H1 (cell line): ENCODE measurements around the gene FRY. TPM values are rescaled to one million over a fixed set of nuclear protein-coding genes. Genes with fewer than 3 reads are reported as not detected.

Experiments used
- CTCF ChIA-PET: fragments of 300-600 bp; sonication (Branson Sonifier 250); formaldehyde crosslinking; loops from one replicate; lab custom pipeline; 2021; ENCODE audit not compliant: partially characterized antibody; lab: Charles Lee
- POLR2A ChIA-PET: fragments of 300-600 bp; sonication (Branson Sonifier 250); formaldehyde crosslinking; loops from one replicate; lab custom pipeline; 2021; ENCODE audit warnings: inconsistent platforms; ENCODE audit not compliant: partially characterized antibody; lab: Charles Lee
- DNase-seq, 2 experiments: peaks; one replicate each; pipeline versions ENCODE4 v3.0.0 to v3.0.0-alpha.2; 2010 to 2022; ENCODE audit warnings: low spot score in 2 of 2, low read depth in 1 of 2, mixed read lengths in 1 of 2
- FAIRE-seq: peaks from 2 replicates; lab custom pipeline; 2011; peaks lifted over from hg19 to GRCh38; lab: Jason Lieb, UNC
- H2AFZ ChIP-seq: 2 replicates; pipeline ENCODE4 v1.8.1; 2012; ENCODE audit warnings: low read length, inconsistent platforms
- H2AK5ac ChIP-seq: 2 replicates; pipeline ENCODE4 v1.6.1; 2013; ENCODE audit warnings: low read depth, low read length
- H2BK120ac ChIP-seq: replicated peaks from 2 replicates; pipeline ENCODE3; 2013; ENCODE audit warnings: low read depth, low read length, inconsistent platforms
- H2BK12ac ChIP-seq: 2 replicates; pipeline ENCODE4 v1.6.1; 2013; ENCODE audit warnings: low read depth, low read length
- H2BK15ac ChIP-seq: 2 replicates; pipeline ENCODE4 v1.6.1; 2013; ENCODE audit warnings: low read length
- H2BK20ac ChIP-seq: 2 replicates; pipeline ENCODE4 v1.6.1; 2013; ENCODE audit warnings: low read length
- H2BK5ac ChIP-seq: 2 replicates; pipeline ENCODE4 v1.6.1; 2013; ENCODE audit warnings: low read depth, low read length
- H3K14ac ChIP-seq: 2 replicates; pipeline ENCODE4 v1.6.1; 2013; ENCODE audit warnings: inconsistent platforms; ENCODE audit not compliant: insufficient read length
- H3K18ac ChIP-seq: 2 replicates; pipeline ENCODE4 v1.6.1; 2013; ENCODE audit warnings: low read length; ENCODE audit errors: extremely low read depth
- H3K23ac ChIP-seq: 2 replicates; pipeline ENCODE4 v1.6.1; 2013; ENCODE audit warnings: inconsistent platforms; ENCODE audit not compliant: insufficient read length
- H3K23me2 ChIP-seq: 2 replicates; pipeline ENCODE4 v1.6.1; 2013; ENCODE audit warnings: low read depth, low read length
- H3K27ac ChIP-seq: 2 replicates; pipeline ENCODE4 v1.6.1; 2011; ENCODE audit warnings: low read depth, low read length, inconsistent platforms
- H3K27me3 ChIP-seq, 4 experiments: replicated peaks in 1 of 4; 1 replicate in 1 of 4; 2 replicates in 3 of 4; pipeline versions ENCODE4 v1.6.1 to v1.8.1; 2011 to 2013; ENCODE audit warnings: low read length in 3 of 4, mild to moderate bottlenecking in 3 of 4, inconsistent platforms in 2 of 4, mixed read lengths in 2 of 4, moderate library complexity in 1 of 4; ENCODE audit not compliant: control insufficient read depth in 3 of 4, insufficient read depth in 3 of 4; ENCODE audit errors: extremely low read depth in 1 of 4
- H3K36me3 ChIP-seq, 4 experiments: 2 replicates each; pipeline versions ENCODE4 v1.6.1 to v1.8.1; 2011 to 2013; ENCODE audit warnings: mild to moderate bottlenecking in 4 of 4, low read length in 3 of 4, moderate library complexity in 2 of 4, control low read depth in 1 of 4, inconsistent platforms in 1 of 4; ENCODE audit not compliant: insufficient read depth in 4 of 4, control insufficient read depth in 2 of 4
- H3K4ac ChIP-seq: replicated peaks from 2 replicates; pipeline ENCODE3; 2013; ENCODE audit warnings: low read length, low read depth, mixed read lengths, inconsistent platforms; ENCODE audit not compliant: insufficient read length
- H3K4me1 ChIP-seq, 4 experiments: replicated peaks in 1 of 4; 1 replicate in 1 of 4; 2 replicates in 3 of 4; pipeline versions ENCODE4 v1.6.1 to v1.8.1; 2011 to 2013; ENCODE audit warnings: low read length in 3 of 4, inconsistent platforms in 2 of 4, mixed read lengths in 1 of 4; ENCODE audit not compliant: insufficient read depth in 4 of 4, control insufficient read depth in 3 of 4
- H3K4me2 ChIP-seq, 2 experiments: 2 replicates each; pipeline versions ENCODE4 v1.6.1 to v1.8.1; 2011 to 2013; ENCODE audit warnings: low read depth in 2 of 2, low read length in 2 of 2, control low read depth in 1 of 2, inconsistent platforms in 1 of 2, mild to moderate bottlenecking in 1 of 2; ENCODE audit not compliant: insufficient read depth in 1 of 2
- H3K4me3 ChIP-seq, 4 experiments: fragments of 200-600, 300-600 bp in 1 of 4; sonication (generic), shearing (Covaris generic), sonication (Bioruptor Twin) in 1 of 4; 2 replicates each; pipeline versions ENCODE4 v1.5.1 to v1.8.1; 2011 to 2016; ENCODE audit warnings: low read length in 4 of 4, low read depth in 3 of 4, control low read depth in 2 of 4, inconsistent platforms in 2 of 4, mild to moderate bottlenecking in 2 of 4, mixed read lengths in 1 of 4, moderate library complexity in 1 of 4; ENCODE audit not compliant: insufficient read depth in 2 of 4; ENCODE audit errors: extremely low read depth in 1 of 4
- H3K56ac ChIP-seq: replicated peaks from 2 replicates; pipeline ENCODE3; 2013; ENCODE audit warnings: low read depth, mild to moderate bottlenecking, mixed read lengths, low read length, inconsistent platforms; ENCODE audit not compliant: insufficient read length
- H3K79me1 ChIP-seq: 2 replicates; pipeline ENCODE4 v1.6.1; 2013; ENCODE audit warnings: low read depth, low read length, control low read depth
- H3K79me2 ChIP-seq, 2 experiments: 2 replicates each; pipeline versions ENCODE4 v1.6.1 to v1.8.1; 2012 to 2013; ENCODE audit warnings: low read length in 2 of 2, mild to moderate bottlenecking in 2 of 2, inconsistent platforms in 1 of 2; ENCODE audit not compliant: insufficient read depth in 2 of 2, control insufficient read depth in 1 of 2
- H3K9ac ChIP-seq, 4 experiments: replicated peaks in 1 of 4; 1 replicate in 1 of 4; 2 replicates in 3 of 4; pipeline versions ENCODE4 v1.6.1 to v1.8.1; 2011 to 2013; ENCODE audit warnings: low read depth in 3 of 4, low read length in 3 of 4, control low read depth in 2 of 4, mild to moderate bottlenecking in 2 of 4, moderate library complexity in 2 of 4, inconsistent platforms in 1 of 4; ENCODE audit errors: extremely low read depth in 1 of 4
- H3K9me3 ChIP-seq, 2 experiments: 2 replicates each; pipeline versions ENCODE4 v1.6.1 to v1.8.1; 2012 to 2013; ENCODE audit warnings: mild to moderate bottlenecking in 2 of 2, moderate library complexity in 2 of 2, control low read depth in 1 of 2, inconsistent platforms in 1 of 2, low read depth in 1 of 2, low read length in 1 of 2, mixed read lengths in 1 of 2; ENCODE audit not compliant: insufficient read depth in 2 of 2
- H4K20me1 ChIP-seq, 2 experiments: replicated peaks in 1 of 2; 2 replicates each; pipeline versions ENCODE3 to v1.8.1; 2011 to 2013; ENCODE audit warnings: inconsistent platforms in 2 of 2, low read length in 2 of 2, mild to moderate bottlenecking in 1 of 2; ENCODE audit not compliant: insufficient read depth in 2 of 2, control insufficient read depth in 1 of 2
- H4K5ac ChIP-seq: 2 replicates; pipeline ENCODE4 v1.6.1; 2013; ENCODE audit warnings: low read length, low read depth, mixed read lengths, inconsistent platforms; ENCODE audit not compliant: insufficient read length
- H4K8ac ChIP-seq: 2 replicates; pipeline ENCODE4 v1.8.0; 2013; ENCODE audit warnings: mild to moderate bottlenecking, moderate library complexity, low read length, inconsistent platforms; ENCODE audit not compliant: insufficient read depth; ENCODE audit errors: extremely low read depth
- H4K91ac ChIP-seq: replicated peaks from 2 replicates; pipeline ENCODE3; 2013; ENCODE audit warnings: low read length, mixed read lengths, inconsistent platforms; ENCODE audit not compliant: insufficient read length
- EP300 ChIP-seq, 2 experiments: IDR thresholded peaks; 1 replicate in 1 of 2; 2 replicates in 1 of 2; pipeline ENCODE4 v1.6.1; 2011 to 2012; ENCODE audit warnings: low read depth in 2 of 2, low read length in 2 of 2, mild to moderate bottlenecking in 2 of 2, borderline replicate concordance in 1 of 2, inconsistent platforms in 1 of 2, moderate library complexity in 1 of 2
- EZH2 ChIP-seq: fragments of 200-600 bp; sonication (generic); IDR thresholded peaks from 2 replicates; pipeline ENCODE4 v1.7.1; 2012; ENCODE audit warnings: low read depth, mild to moderate bottlenecking, moderate library complexity, low read length, inconsistent platforms; ENCODE audit not compliant: severe bottlenecking
- JUND ChIP-seq: IDR thresholded peaks from 2 replicates; pipeline ENCODE4 v1.6.1; 2011; ENCODE audit warnings: mild to moderate bottlenecking, improper control_type of control experiment, low read length
- KDM4A ChIP-seq: IDR thresholded peaks from one replicate; pipeline ENCODE4 v1.7.1; 2012; ENCODE audit warnings: low read depth, mild to moderate bottlenecking, moderate library complexity, low read length, inconsistent platforms; ENCODE audit not compliant: severe bottlenecking
- KDM5A ChIP-seq: fragments of 200-600 bp; IDR thresholded peaks from 2 replicates; pipeline ENCODE4 v1.7.1; 2012; ENCODE audit warnings: mild to moderate bottlenecking, low read length, inconsistent platforms, mixed read lengths
- MAFK ChIP-seq: IDR thresholded peaks from 2 replicates; pipeline ENCODE4 v1.6.1; 2012; ENCODE audit warnings: low read depth, mild to moderate bottlenecking, improper control_type of control experiment, low read length
- SIRT6 ChIP-seq: IDR thresholded peaks from one replicate; pipeline ENCODE4 v1.7.1; 2012; ENCODE audit warnings: low read length, inconsistent platforms
- TBP ChIP-seq: IDR thresholded peaks from 2 replicates; pipeline ENCODE4 v1.6.1; 2011; ENCODE audit warnings: low read depth, low read length, improper control_type of control experiment
- WGBS, 2 experiments: shearing (Covaris generic) in 1 of 2; methylation state at CpG; one replicate each; pipeline versions ENCODE4 v1.1.6 to v1.1.7; 2013 to 2015; ENCODE audit warnings: low lambda C conversion rate in 2 of 2, mixed read lengths in 2 of 2, inconsistent platforms in 1 of 2, low coverage in 1 of 2, missing lambda C conversion rate in 1 of 2; ENCODE audit not compliant: insufficient replicate concordance in 2 of 2, insufficient coverage in 1 of 2, insufficient read length in 1 of 2; ENCODE audit errors: extremely low coverage in 1 of 2, missing lambda C conversion rate in 1 of 2; 5-methylcytosine and 5-hydroxymethylcytosine counted together
- polyA plus RNA-seq, 7 experiments: library from polyadenylated mRNA; depleted of rRNA in 3 of 7; stranded (reverse) in 5 of 7; unstranded in 2 of 7; fragments of >200 nt in 5 of 7; fragments of 200-250 nt in 2 of 7; gene quantifications; 1 replicate in 5 of 7; 2 replicates in 1 of 7; 4 replicates in 1 of 7; pipeline versions ENCODE4 v1.2.1 to v1.2.3, GENCODE V29; 2011 to 2013; ENCODE audit warnings: missing spikeins in 2 of 7, mixed read lengths in 2 of 7
- total RNA-seq: library from RNA; stranded (reverse); fragmentation: NEBNext Ultra II Directional; extraction: Animal tissue kit (Norgen Biotek cat#: 25700); gene quantifications from 2 replicates; pipeline ENCODE4 v1.2.1, GENCODE V29; 2021
- TF ChIP-seq, protein P1 (sequence below): IDR thresholded peaks from 2 replicates; pipeline ENCODE4 v1.6.1; 2012; ENCODE audit warnings: inconsistent platforms
- TF ChIP-seq, protein P2 (sequence below): IDR thresholded peaks from 2 replicates; pipeline ENCODE4 v1.6.1; 2011; ENCODE audit warnings: low read depth, mild to moderate bottlenecking, low read length; ENCODE audit not compliant: insufficient read depth

FRY gene
- total and polyA plus RNA-seq, 2 of the 8 experiments (the other 6 are each of a cell fraction or from before 2014, with no cell fraction given), result 4.3 to 9.2 TPM

DNA sequence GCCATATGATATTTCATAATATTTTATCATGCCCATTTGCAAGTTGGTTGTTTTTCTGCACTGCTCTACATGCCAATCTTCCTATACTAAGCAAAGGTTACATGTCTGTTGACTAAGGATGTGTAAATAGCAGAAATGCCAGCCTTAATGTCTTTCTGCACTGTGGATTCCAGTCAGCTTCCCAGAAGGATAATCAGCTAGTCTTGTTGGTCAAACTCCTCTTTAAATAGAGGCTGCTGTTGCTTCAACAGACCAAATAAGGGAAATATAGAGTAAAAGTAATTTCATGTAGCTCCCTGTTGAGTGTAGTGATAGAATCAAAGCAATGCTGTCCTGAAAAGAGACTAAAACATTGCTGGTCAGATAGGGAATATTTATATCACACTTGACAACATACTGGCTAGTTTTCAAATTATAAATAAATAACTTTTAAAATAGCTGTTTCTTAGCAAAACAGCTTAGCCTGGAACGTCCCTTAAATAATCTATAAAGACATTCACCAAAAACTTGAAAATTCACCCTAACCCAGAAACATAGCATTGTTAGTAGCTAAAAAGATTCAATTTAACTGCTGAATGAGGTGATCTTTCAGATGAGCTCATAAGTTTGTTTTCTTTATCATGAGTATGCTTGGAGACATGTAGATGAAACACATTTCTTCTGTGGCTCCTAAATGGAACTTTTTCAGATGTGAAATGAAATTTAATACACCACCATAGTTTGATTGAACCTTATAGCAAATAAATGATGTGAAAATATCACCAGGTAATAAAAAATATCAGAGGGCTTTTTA lies 56.6 kb downstream of the FRY start:
- H2BK5ac ChIP-seq, result no peak overlapping the region
- H4K20me1 ChIP-seq, result no peaks in the 10 kb centered on the region
- no peaks in the 10 kb centered on the region for H3K36me3 ChIP-seq
- no peak overlapping the region for H3K27ac ChIP-seq
- H3K79me2 ChIP-seq, result no peaks in the 10 kb centered on the region
- H3K9ac ChIP-seq, result no peak overlapping the region
- H2BK15ac ChIP-seq, result no peak overlapping the region
- no peak overlapping the region for H3K23ac ChIP-seq
- FAIRE-seq, result no peak
- H2BK20ac ChIP-seq, result no peak overlapping the region
- no peak overlapping the region for H3K18ac ChIP-seq
- no peak overlapping the region for H4K91ac ChIP-seq
- H3K4me3 ChIP-seq, result no peak overlapping the region
- no peak overlapping the region for H2AFZ ChIP-seq
- no peak overlapping the region for H4K8ac ChIP-seq
- H2BK120ac ChIP-seq, result no peak overlapping the region
- CTCF ChIA-PET, result interaction anchor here (0.7 to 1.6 kb wide), 3 partner anchors 14 to 57 kb away, joined by 3 to 7 read pairs (median 3); no protein-coding TSS in a partner anchor
- no peak for DNase-seq
- no peak overlapping the region for H3K56ac ChIP-seq
- POLR2A ChIA-PET, result no interaction called here
- no peak overlapping the region for H3K4ac ChIP-seq
- no peaks in the 10 kb centered on the region for H3K4me1 ChIP-seq
- H2AK5ac ChIP-seq, result no peak overlapping the region
- WGBS, 2 experiments, result 86% methylated on average over 1 of the region's 1 CpG; no CpG with 5 or more reads in 1 of the 2 experiments
- H3K9me3 ChIP-seq, result no peaks in the 10 kb centered on the region
- H3K27me3 ChIP-seq, result peaks cover 0 to 1% (median 0%) of the 10 kb centered on the region in 4 experiments; a peak in 1 of 7 replicates
- no peak overlapping the region for H3K14ac ChIP-seq
- H2BK12ac ChIP-seq, result no peak overlapping the region
- no peak overlapping the region for H3K4me2 ChIP-seq
- no peaks in the 10 kb centered on the region; the same call in 1 of the 2 replicates for H3K23me2 ChIP-seq
- no peaks in the 10 kb centered on the region for H3K79me1 ChIP-seq
- no peak overlapping the region for H4K5ac ChIP-seq
- TF ChIP-seq KDM5A (no peak), KDM4A (no peak), TBP (no peak), EZH2 (no peak), JUND (no peak), MAFK (no peak), EP300 (IDR thresholded peaks at IDR 0.05; ENCODE audit: borderline replicate concordance in 1 of 2, low read depth in 2 of 2, low read length in 2 of 2) (no peak), SIRT6 (no peak)
- TF ChIP-seq, protein P1, sequence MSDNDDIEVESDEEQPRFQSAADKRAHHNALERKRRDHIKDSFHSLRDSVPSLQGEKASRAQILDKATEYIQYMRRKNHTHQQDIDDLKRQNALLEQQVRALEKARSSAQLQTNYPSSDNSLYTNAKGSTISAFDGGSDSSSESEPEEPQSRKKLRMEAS, result no peak
- TF ChIP-seq, protein P2, sequence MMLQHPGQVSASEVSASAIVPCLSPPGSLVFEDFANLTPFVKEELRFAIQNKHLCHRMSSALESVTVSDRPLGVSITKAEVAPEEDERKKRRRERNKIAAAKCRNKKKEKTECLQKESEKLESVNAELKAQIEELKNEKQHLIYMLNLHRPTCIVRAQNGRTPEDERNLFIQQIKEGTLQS, result no peak
